SU-DHL-6 (cell line): ENCODE measurements around the gene LMBRD2.

Experiments used
- H2AFZ ChIP-seq: fragments of 200-600 bp; sonication (generic); 2 replicates; pipeline ENCODE4 v1.6.1; 2014; ENCODE audit warnings: low read depth, mild to moderate bottlenecking, moderate library complexity, mixed read lengths, antibody characterized with exemption, low read length; ENCODE audit not compliant: severe bottlenecking
- H3F3A ChIP-seq: fragments of 200-600 bp; shearing (Covaris generic); 2 replicates; pipeline ENCODE4 v1.6.0; 2016; ENCODE audit warnings: antibody characterized with exemption, mild to moderate bottlenecking; ENCODE audit not compliant: insufficient read depth
- H3K27ac ChIP-seq: fragments of 200-600 bp; sonication (generic); 2 replicates; pipeline ENCODE4 v1.5.1; 2016; ENCODE audit warnings: low read depth, mild to moderate bottlenecking, low read length, moderate library complexity, mixed read lengths
- H3K27me3 ChIP-seq: fragments of 200-600 bp; sonication (generic), shearing (Covaris generic); 2 replicates; pipeline ENCODE4 v1.6.0; 2014; ENCODE audit warnings: mild to moderate bottlenecking, low read length
- H3K36me3 ChIP-seq: fragments of 200-600 bp; sonication (generic); 2 replicates; pipeline ENCODE4 v1.6.1; 2014; ENCODE audit warnings: mild to moderate bottlenecking, low read length, mixed read lengths
- H3K4me2 ChIP-seq: fragments of 300-600, 200-600 bp; shearing (Covaris generic), sonication (generic); 2 replicates; pipeline ENCODE4 v1.6.0; 2014; ENCODE audit warnings: low read length, low read depth, mild to moderate bottlenecking; ENCODE audit not compliant: poor library complexity, severe bottlenecking
- H3K4me3 ChIP-seq: fragments of 200-600 bp; sonication (generic); 2 replicates; pipeline ENCODE4 v1.5.1; 2014; ENCODE audit warnings: antibody characterized with exemption, low read length, mild to moderate bottlenecking, mixed read lengths; ENCODE audit not compliant: insufficient read depth, poor library complexity, severe bottlenecking
- H3K79me2 ChIP-seq: fragments of 200-600 bp; sonication (generic); 2 replicates; pipeline ENCODE4 v1.6.1; 2014; ENCODE audit warnings: mild to moderate bottlenecking, low read length, moderate library complexity; ENCODE audit not compliant: insufficient read depth
- H3K9ac ChIP-seq: fragments of 200-600 bp; sonication (generic); 2 replicates; pipeline ENCODE4 v1.7.0; 2014; ENCODE audit warnings: mild to moderate bottlenecking, low read length
- H3K9me2 ChIP-seq: fragments of 200-600 bp; sonication (generic); replicated peaks from 2 replicates; pipeline ENCODE4 v1.6.1; 2014; ENCODE audit warnings: low read length; ENCODE audit not compliant: insufficient read depth
- H3K9me3 ChIP-seq: fragments of 200-600 bp; sonication (generic); 2 replicates; pipeline ENCODE4 v1.6.1; 2014; ENCODE audit warnings: low read length, mixed read lengths; ENCODE audit not compliant: insufficient read depth
- H4K20me1 ChIP-seq: fragments of 200-600 bp; sonication (generic); 2 replicates; pipeline ENCODE4 v1.6.1; 2014; ENCODE audit warnings: low read depth, mild to moderate bottlenecking, antibody characterized with exemption, low read length, moderate library complexity, mixed read lengths
- EZH2phosphoT487 ChIP-seq: fragments of 200-600 bp; sonication (generic), shearing (Covaris generic); conservative IDR thresholded peaks from 2 replicates; pipeline ENCODE4 v1.6.1; 2018; ENCODE audit warnings: mild to moderate bottlenecking, antibody characterized with exemption, low read length, moderate library complexity, mixed read lengths
- TF ChIP-seq, protein P1 (sequence below): fragments of 200-600 bp; sonication (generic); IDR thresholded peaks from one replicate; pipeline ENCODE4 v1.5.1; 2017; ENCODE audit warnings: antibody characterized with exemption, mild to moderate bottlenecking, low read length, moderate library complexity; ENCODE audit not compliant: insufficient read depth, poor library complexity, severe bottlenecking

LMBRD2 gene

DNA sequence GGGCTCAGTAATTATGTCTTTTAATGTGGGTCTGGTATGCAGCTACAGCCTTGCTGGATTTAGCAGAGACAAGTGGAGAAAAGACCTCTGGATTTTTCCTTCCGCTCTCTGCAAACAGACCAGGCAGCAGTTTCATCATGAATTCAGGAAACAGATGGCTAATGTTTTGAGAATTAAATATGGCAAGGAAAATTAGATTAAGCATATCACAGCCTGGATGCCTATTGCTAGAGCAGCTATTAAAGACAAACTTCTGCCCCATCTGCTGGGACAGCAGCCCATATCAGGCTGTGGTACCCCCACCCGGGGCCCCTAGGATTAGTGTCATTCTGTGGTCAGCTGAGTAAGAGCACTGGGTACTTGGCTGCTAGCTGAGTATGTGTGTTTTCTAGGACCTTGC lies 6.5 kb upstream of the LMBRD2 start:
- H3K9me3 ChIP-seq: no peaks in the 10 kb centered on the region
- no peak overlapping the region for H3K27ac ChIP-seq
- H3F3A ChIP-seq: no peaks in the 10 kb centered on the region
- H3K4me3 ChIP-seq: no peak overlapping the region
- peaks cover 85% of the 10 kb centered on the region for H3K79me2 ChIP-seq
- no peak overlapping the region for H3K4me2 ChIP-seq
- H4K20me1 ChIP-seq: no peaks in the 10 kb centered on the region; the same call in 1 of the 2 replicates
- no peak overlapping the region for H2AFZ ChIP-seq
- TF ChIP-seq, protein P1, sequence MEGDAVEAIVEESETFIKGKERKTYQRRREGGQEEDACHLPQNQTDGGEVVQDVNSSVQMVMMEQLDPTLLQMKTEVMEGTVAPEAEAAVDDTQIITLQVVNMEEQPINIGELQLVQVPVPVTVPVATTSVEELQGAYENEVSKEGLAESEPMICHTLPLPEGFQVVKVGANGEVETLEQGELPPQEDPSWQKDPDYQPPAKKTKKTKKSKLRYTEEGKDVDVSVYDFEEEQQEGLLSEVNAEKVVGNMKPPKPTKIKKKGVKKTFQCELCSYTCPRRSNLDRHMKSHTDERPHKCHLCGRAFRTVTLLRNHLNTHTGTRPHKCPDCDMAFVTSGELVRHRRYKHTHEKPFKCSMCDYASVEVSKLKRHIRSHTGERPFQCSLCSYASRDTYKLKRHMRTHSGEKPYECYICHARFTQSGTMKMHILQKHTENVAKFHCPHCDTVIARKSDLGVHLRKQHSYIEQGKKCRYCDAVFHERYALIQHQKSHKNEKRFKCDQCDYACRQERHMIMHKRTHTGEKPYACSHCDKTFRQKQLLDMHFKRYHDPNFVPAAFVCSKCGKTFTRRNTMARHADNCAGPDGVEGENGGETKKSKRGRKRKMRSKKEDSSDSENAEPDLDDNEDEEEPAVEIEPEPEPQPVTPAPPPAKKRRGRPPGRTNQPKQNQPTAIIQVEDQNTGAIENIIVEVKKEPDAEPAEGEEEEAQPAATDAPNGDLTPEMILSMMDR: no peak
- TF ChIP-seq EZH2phosphoT487: no peak
- no peak overlapping the region for H3K9ac ChIP-seq
- H3K27me3 ChIP-seq: no peaks in the 10 kb centered on the region
- no peaks in the 10 kb centered on the region for H3K9me2 ChIP-seq
- H3K36me3 ChIP-seq: peaks cover 35% of the 10 kb centered on the region; the same call in 1 of the 2 replicates

DNA sequence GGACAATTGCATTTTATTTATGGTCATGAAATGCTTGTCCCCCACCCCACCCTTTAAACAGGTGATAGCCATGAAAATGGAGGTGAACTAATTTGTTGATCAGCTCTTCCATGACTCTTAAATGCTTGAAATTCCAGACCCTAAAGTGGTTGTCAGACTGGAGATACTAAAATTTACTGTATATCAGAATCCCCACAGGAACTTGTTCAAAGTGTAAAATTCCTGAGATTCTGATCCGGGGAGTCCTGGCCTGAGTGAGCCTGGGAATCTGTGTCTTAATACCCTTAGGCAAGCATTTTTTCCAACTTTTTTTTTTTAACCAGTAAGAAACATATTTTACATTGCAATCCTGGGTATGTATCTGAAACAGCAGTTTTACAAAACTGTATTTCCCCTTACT lies 4.9 kb upstream of the LMBRD2 start:
- Histone ChIP-seq H3K9me2 (no peaks in the 10 kb centered on the region), H4K20me1 (no peaks in the 10 kb centered on the region; the same call in 1 of the 2 replicates), H3K79me2 (peaks cover 91% of the 10 kb centered on the region), H2AFZ (no peak overlapping the region), H3K4me2 (no peak overlapping the region), H3K27ac (no peak overlapping the region), H3K9me3 (no peaks in the 10 kb centered on the region), H3K4me3 (no peak overlapping the region), H3K9ac (no peak overlapping the region), H3F3A (no peaks in the 10 kb centered on the region), H3K36me3 (peaks cover 27% of the 10 kb centered on the region; the same call in 1 of the 2 replicates), H3K27me3 (no peaks in the 10 kb centered on the region)
- TF ChIP-seq, protein P1: no peak
- no peak for TF ChIP-seq EZH2phosphoT487

DNA sequence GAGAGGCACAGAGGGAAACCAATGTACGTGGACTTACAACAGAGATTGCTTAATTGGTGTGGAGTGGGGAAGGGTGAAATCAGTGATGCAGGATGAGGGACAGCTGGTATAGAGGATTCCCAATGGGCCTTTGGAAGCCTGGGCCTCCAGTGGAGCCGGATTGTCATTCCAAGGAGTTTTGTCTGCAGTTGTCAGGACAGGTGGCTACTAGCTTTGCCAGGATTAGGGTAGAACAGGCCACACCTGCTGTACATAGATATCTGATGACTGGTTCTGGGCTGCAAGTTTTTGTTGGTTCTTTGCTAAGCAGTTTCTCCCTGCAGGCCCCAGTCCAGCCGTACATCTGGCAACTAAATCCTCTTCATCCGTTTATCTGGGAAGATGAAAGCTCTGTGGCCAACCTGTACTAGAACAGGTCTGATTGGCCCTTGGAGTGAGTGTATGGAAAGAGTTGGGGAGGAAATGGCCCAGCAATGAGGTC lies 4.5 kb upstream of the LMBRD2 start:
- TF ChIP-seq EZH2phosphoT487: no peak
- TF ChIP-seq, protein P1: no peak

More for the DNA sequence above, 4.5 kb upstream of the LMBRD2 start:
- Histone ChIP-seq H3K79me2 (peaks cover 91% of the 10 kb centered on the region), H3K9ac (no peak overlapping the region), H3F3A (no peaks in the 10 kb centered on the region), H3K27ac (no peak overlapping the region), H3K4me3 (no peak overlapping the region), H3K27me3 (no peaks in the 10 kb centered on the region), H3K9me3 (no peaks in the 10 kb centered on the region), H2AFZ (no peak overlapping the region), H3K36me3 (peaks cover 24% of the 10 kb centered on the region; the same call in 1 of the 2 replicates), H3K9me2 (no peaks in the 10 kb centered on the region), H4K20me1 (no peaks in the 10 kb centered on the region), H3K4me2 (no peak overlapping the region)
